B cell (primary cell): Measurements from ENCODE around the gene ATF6B. TPM values are rescaled to one million over a fixed set of nuclear protein-coding genes. Genes with fewer than 3 reads are reported as not detected.

Experiments
- ATAC-seq: fragments of 200-7000 bp; cut with Tn5 transposase; one replicate; pipeline ENCODE4 v1.10.0; 2021; ENCODE audit warnings: low read depth, mild to moderate bottlenecking, moderate number of reproducible peaks, moderate library complexity
- CTCF ChIA-PET: fragments of 350-600 bp; sonication (Branson Sonifier 250); formaldehyde crosslinking; loops from one replicate; lab custom pipeline; 2021; ENCODE audit warnings: antibody characterized with exemption, inconsistent platforms; lab: Charles Lee
- POLR2A ChIA-PET: fragments of 350-600 bp; sonication (Branson Sonifier 250); formaldehyde crosslinking; loops from one replicate; lab custom pipeline; 2021; ENCODE audit warnings: antibody characterized with exemption; lab: Charles Lee
- DNase-seq: peaks from one replicate; pipeline ENCODE4 v3.0.0; 2013
- H2AFZ ChIP-seq: 2 replicates; pipeline ENCODE4 v1.6.1; 2012; ENCODE audit warnings: mild to moderate bottlenecking, low read depth, low read length; ENCODE audit not compliant: insufficient read depth, poor library complexity, severe bottlenecking
- H3K27ac ChIP-seq, 2 donors: 1 replicate in 1 of 2; 2 replicates in 1 of 2; pipeline ENCODE4 v1.5.1; 2012 to 2013; ENCODE audit warnings: low read length in 2 of 2, mild to moderate bottlenecking in 2 of 2, moderate library complexity in 1 of 2
- H3K27me3 ChIP-seq, 4 experiments: fragments of 200-600 bp in 1 of 4; sonication (generic) in 1 of 4; replicated peaks in 1 of 4; 1 replicate in 2 of 4; 2 replicates in 2 of 4; pipeline versions ENCODE4 v1.6.1 to v1.7.0; 2013 to 2016; ENCODE audit warnings: low read length in 3 of 4, mild to moderate bottlenecking in 2 of 4, mixed read lengths in 1 of 4, moderate library complexity in 1 of 4; ENCODE audit not compliant: insufficient read depth in 4 of 4, control insufficient read depth in 3 of 4; ENCODE audit errors: control extremely low read depth in 1 of 4
- H3K36me3 ChIP-seq, 2 experiments: replicated peaks in 1 of 2; 1 replicate in 1 of 2; 2 replicates in 1 of 2; pipeline versions ENCODE4 v1.6.1 to v1.7.1; 2013; ENCODE audit warnings: low read length in 1 of 2; ENCODE audit not compliant: insufficient read depth in 2 of 2, control insufficient read depth in 1 of 2; ENCODE audit errors: control extremely low read depth in 1 of 2, extremely low read depth in 1 of 2
- H3K4me1 ChIP-seq, 2 donors: fragments of 200-600 bp in 1 of 2; sonication (generic) in 1 of 2; 1 replicate in 1 of 2; 2 replicates in 1 of 2; pipeline versions ENCODE4 v1.5.1 to v1.6.1; 2013 to 2017; ENCODE audit warnings: low read length in 2 of 2; ENCODE audit not compliant: control insufficient read depth in 2 of 2, insufficient read depth in 2 of 2
- H3K4me2 ChIP-seq: replicated peaks from 2 replicates; pipeline ENCODE3; 2012; ENCODE audit warnings: mild to moderate bottlenecking, low read depth, low read length; ENCODE audit not compliant: poor library complexity, severe bottlenecking
- H3K4me3 ChIP-seq, 5 experiments: fragments of 200-600 bp in 1 of 5; sonication (generic) in 1 of 5; 1 replicate in 3 of 5; 2 replicates in 2 of 5; pipeline versions ENCODE4 v1.5.1 to v1.7.0; 2011 to 2016; ENCODE audit warnings: low read length in 4 of 5, mild to moderate bottlenecking in 4 of 5, low read depth in 2 of 5, control low read depth in 1 of 5, moderate library complexity in 1 of 5; ENCODE audit not compliant: insufficient read depth in 1 of 5; ENCODE audit errors: control extremely low read depth in 1 of 5, extremely low read depth in 1 of 5
- H3K79me2 ChIP-seq: fragments of 200-600 bp; sonication (generic); one replicate; pipeline ENCODE4 v1.6.0; 2016; ENCODE audit warnings: low read length; ENCODE audit not compliant: control insufficient read depth, insufficient read depth
- H3K9ac ChIP-seq: fragments of 200-600 bp; sonication (generic); 2 replicates; pipeline ENCODE4 v1.6.1; 2017; ENCODE audit warnings: mild to moderate bottlenecking, low read length, moderate library complexity
- H3K9me3 ChIP-seq, 3 donors: one replicate each; pipeline versions ENCODE4 v1.6.1 to v1.7.1; 2013; ENCODE audit warnings: low read length in 2 of 3; ENCODE audit not compliant: control insufficient read depth in 2 of 3, insufficient read depth in 1 of 3; ENCODE audit errors: control extremely low read depth in 1 of 3
- H4K20me1 ChIP-seq: 2 replicates; pipeline ENCODE4 v1.6.0; 2012; ENCODE audit warnings: mild to moderate bottlenecking, low read length; ENCODE audit not compliant: insufficient read depth, control insufficient read depth, poor library complexity, severe bottlenecking
- H3K27ac Mint-ChIP-seq: one replicate; pipeline ENCODE4 v1.8.0; 2021; ENCODE audit warnings: mixed read lengths
- H3K27me3 Mint-ChIP-seq: one replicate; pipeline ENCODE4 v1.8.0; 2021; ENCODE audit warnings: mixed read lengths
- H3K4me1 Mint-ChIP-seq: one replicate; pipeline ENCODE4 v1.8.0; 2021; ENCODE audit warnings: mixed read lengths
- H3K4me3 Mint-ChIP-seq: one replicate; pipeline ENCODE4 v1.8.0; 2021; ENCODE audit warnings: mixed read lengths
- H3K9me3 Mint-ChIP-seq: one replicate; pipeline ENCODE4 v1.8.0; 2022; ENCODE audit warnings: mixed read lengths; ENCODE audit not compliant: insufficient read depth
- EZH2 ChIP-seq: IDR thresholded peaks from 2 replicates; pipeline ENCODE4 v1.6.1; 2012; ENCODE audit warnings: borderline replicate concordance, low read depth, mild to moderate bottlenecking, moderate library complexity, low read length; ENCODE audit not compliant: insufficient read depth, poor library complexity, severe bottlenecking
- WGBS: methylation state at CpG from one replicate; pipeline ENCODE4 v1.1.5; 2013; ENCODE audit warnings: missing lambda C conversion rate; ENCODE audit not compliant: insufficient coverage; 5-methylcytosine and 5-hydroxymethylcytosine counted together
- intact Hi-C: fragments of 100-400 bp; cut with micrococcal nuclease; formaldehyde crosslinking; loops from one replicate; pipeline ENCODE4 v1.10.0; 2022
- polyA plus RNA-seq: library from polyadenylated mRNA; depleted of rRNA; stranded (reverse); fragments of >200 nt; gene quantifications from 2 replicates; pipeline ENCODE4 v1.2.3, GENCODE V29; 2012
- total RNA-seq, 2 donors: library from RNA; stranded (reverse); fragments of 120-200 nt in 1 of 2; gene quantifications; 1 replicate in 1 of 2; 2 replicates in 1 of 2; pipeline versions ENCODE4 v1.2.3 to v1.2.4, GENCODE V29; 2013 to 2022
- TF ChIP-seq, protein P1 (sequence below): fragments of 200-600 bp; IDR thresholded peaks from one replicate; pipeline ENCODE4 v1.8.0; 2022; ENCODE audit warnings: antibody characterized with exemption, mild to moderate bottlenecking

ATF6B gene
- total and polyA plus RNA-seq, 2 donors (not counting 1 experiment from before 2014, with no cell fraction given) = 180 to 201 TPM

DNA sequence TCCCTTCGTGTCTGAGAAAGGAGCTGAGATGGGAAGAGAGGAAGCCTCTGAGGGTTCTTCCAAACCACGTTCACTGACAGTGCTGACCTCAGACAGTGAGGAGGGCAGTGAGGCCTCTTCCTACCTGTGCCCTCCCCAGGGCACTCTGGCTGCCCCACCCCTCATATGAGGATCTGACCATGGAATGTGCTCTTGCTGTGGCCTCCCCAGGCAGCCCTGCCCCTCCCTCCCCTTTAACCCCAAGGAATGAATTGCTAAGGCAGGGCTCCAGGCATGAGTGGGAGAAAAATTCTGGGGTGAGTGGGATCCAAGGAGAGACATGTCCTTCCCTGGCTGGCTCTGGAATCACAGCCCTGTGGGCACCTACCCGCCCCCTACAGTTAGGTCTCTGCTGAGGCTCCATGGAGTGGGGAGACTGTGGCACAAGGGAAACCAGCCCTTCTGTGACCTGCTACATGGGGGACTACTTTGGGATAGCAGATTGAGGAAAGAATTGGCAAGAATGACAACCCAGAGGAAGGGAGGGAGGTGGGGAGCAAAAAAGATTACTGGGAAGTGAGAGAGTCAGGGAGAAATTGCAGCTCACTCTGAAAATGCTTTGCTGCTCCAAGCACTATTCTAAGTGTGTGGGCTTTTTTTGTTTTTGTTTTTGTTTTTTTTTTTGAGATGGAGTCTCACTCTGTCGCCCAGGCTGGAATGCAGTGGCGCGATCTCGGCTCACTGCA, 48.3 kb downstream of the ATF6B start:
- Histone ChIP-seq H3K27me3 (peaks cover 0 to 17% (median 3%) of the 10 kb centered on the region in 4 experiments), H3K9me3 (no peaks in the 10 kb centered on the region), H3K36me3 (no peaks in the 10 kb centered on the region), H2AFZ (no peak overlapping the region), H3K4me2 (no peak overlapping the region), H3K79me2 (no peaks in the 10 kb centered on the region), H3K4me1 (no peaks in the 10 kb centered on the region), H3K9ac (no peak overlapping the region), H3K4me3 (no peak overlapping the region), H3K27ac (no peak overlapping the region), H4K20me1 (no peaks in the 10 kb centered on the region)
- Mint-ChIP-seq H3K9me3 (no peaks in the 10 kb centered on the region), H3K4me1 (no peaks in the 10 kb centered on the region), H3K27me3 (peaks cover 36% of the 10 kb centered on the region), H3K27ac (no peak overlapping the region), H3K4me3 (no peak overlapping the region)
- WGBS = 62% methylated on average over 2 of the region's 7 CpGs
- DNase-seq = no peak
- no peak for ATAC-seq
- CTCF ChIA-PET = no interaction called here
- TF ChIP-seq, protein P1, sequence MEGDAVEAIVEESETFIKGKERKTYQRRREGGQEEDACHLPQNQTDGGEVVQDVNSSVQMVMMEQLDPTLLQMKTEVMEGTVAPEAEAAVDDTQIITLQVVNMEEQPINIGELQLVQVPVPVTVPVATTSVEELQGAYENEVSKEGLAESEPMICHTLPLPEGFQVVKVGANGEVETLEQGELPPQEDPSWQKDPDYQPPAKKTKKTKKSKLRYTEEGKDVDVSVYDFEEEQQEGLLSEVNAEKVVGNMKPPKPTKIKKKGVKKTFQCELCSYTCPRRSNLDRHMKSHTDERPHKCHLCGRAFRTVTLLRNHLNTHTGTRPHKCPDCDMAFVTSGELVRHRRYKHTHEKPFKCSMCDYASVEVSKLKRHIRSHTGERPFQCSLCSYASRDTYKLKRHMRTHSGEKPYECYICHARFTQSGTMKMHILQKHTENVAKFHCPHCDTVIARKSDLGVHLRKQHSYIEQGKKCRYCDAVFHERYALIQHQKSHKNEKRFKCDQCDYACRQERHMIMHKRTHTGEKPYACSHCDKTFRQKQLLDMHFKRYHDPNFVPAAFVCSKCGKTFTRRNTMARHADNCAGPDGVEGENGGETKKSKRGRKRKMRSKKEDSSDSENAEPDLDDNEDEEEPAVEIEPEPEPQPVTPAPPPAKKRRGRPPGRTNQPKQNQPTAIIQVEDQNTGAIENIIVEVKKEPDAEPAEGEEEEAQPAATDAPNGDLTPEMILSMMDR = no peak
- TF ChIP-seq EZH2 = no peak
- POLR2A ChIA-PET = no interaction called here
- intact Hi-C loops = no loop called here

DNA sequence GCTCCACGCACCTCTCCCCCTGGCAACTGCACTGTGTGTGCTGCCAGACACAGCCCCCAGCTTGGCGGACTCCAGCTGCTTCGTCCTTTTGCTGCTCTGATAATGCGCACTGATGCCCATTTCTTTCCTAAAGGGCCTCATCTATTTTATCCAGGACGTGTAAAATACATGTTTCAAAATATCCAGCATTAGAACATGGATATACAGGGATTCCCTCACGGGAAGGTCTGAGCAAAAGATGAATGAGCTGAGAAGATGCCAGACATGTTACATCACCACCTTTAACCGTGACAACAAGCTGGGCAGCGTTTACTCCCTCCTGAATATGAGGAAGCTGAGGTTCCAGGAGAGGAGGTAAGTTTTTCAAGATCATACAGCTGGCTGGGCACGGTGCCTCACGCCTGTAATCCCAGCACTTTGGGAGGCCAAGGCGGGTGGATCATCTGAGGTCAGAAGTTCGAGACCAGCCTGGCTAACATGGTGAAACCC, 51.7 kb downstream of the ATF6B start:
- no peak overlapping the region for H3K4me3 ChIP-seq
- H3K9ac ChIP-seq = no peak overlapping the region
- H3K27ac ChIP-seq = no peak overlapping the region
- WGBS = 89% methylated on average over 6 of the region's 12 CpGs
- H3K4me1 ChIP-seq = no peaks in the 10 kb centered on the region
- POLR2A ChIA-PET = no interaction called here
- Mint-ChIP-seq H3K27me3 (peaks cover 24% of the 10 kb centered on the region), H3K27ac (no peak overlapping the region), H3K4me1 (no peaks in the 10 kb centered on the region), H3K9me3 (no peaks in the 10 kb centered on the region), H3K4me3 (no peak overlapping the region)
- H3K36me3 ChIP-seq = no peaks in the 10 kb centered on the region
- no peaks in the 10 kb centered on the region for H3K27me3 ChIP-seq
- TF ChIP-seq EZH2 = no peak
- TF ChIP-seq, protein P1 = no peak
- H2AFZ ChIP-seq = no peak overlapping the region
- DNase-seq (no peak), ATAC-seq (no peak)
- CTCF ChIA-PET = no interaction called here
- no peaks in the 10 kb centered on the region for H4K20me1 ChIP-seq
- no peaks in the 10 kb centered on the region for H3K9me3 ChIP-seq
- intact Hi-C loops = no loop called here
- H3K4me2 ChIP-seq = no peak overlapping the region
- no peaks in the 10 kb centered on the region for H3K79me2 ChIP-seq
